BJ (cell line): ENCODE data around the gene LIPT1. TPM values are rescaled to one million over a fixed set of nuclear protein-coding genes. Genes with fewer than 3 reads are reported as not detected.
"Not testable (repeated sequence)": the region's sequence is repeated elsewhere in the genome, so short reads cannot be mapped to it uniquely, and the experiment has no call there.

Experiments
- CTCF ChIA-PET: fragments of 350-600 bp; formaldehyde crosslinking; extraction: SDS; loops from one replicate; lab custom pipeline; 2021; ENCODE audit warnings: antibody characterized with exemption, inconsistent platforms; lab: Yijun Ruan, JAX
- POLR2A ChIA-PET: fragments of 300-600 bp; sonication (Branson Sonifier 250); formaldehyde crosslinking; extraction: SDS; loops from one replicate; lab custom pipeline; 2021; ENCODE audit warnings: antibody characterized with exemption; lab: Charles Lee
- DNase-seq: peaks from one replicate; pipeline ENCODE4 v3.0.0-alpha.2; 2011; ENCODE audit warnings: low read depth
- H3K27me3 ChIP-seq: 2 replicates; pipeline ENCODE4 v1.6.0; 2011; ENCODE audit warnings: low read length; ENCODE audit not compliant: control insufficient read depth, insufficient read depth
- H3K36me3 ChIP-seq: 2 replicates; pipeline ENCODE4 v1.5.1; 2011; ENCODE audit warnings: low read length; ENCODE audit not compliant: control insufficient read depth, insufficient read depth
- H3K4me3 ChIP-seq: 2 replicates; pipeline ENCODE4 v1.5.1; 2011; ENCODE audit warnings: low read depth, mild to moderate bottlenecking, control low read depth, low read length
- CTCF ChIP-seq: IDR thresholded peaks from 2 replicates; pipeline ENCODE4 v1.5.1; 2011; ENCODE audit warnings: low read depth, mild to moderate bottlenecking, control low read depth, inconsistent platforms, low read length, moderate library complexity; ENCODE audit not compliant: insufficient read depth
- polyA plus RNA-seq: library from polyadenylated mRNA; depleted of rRNA; stranded (reverse); fragments of >200 nt; gene quantifications from 2 replicates; pipeline ENCODE4 v1.2.3, GENCODE V29; 2011

The LIPT1 gene
- polyA plus RNA-seq, 1 experiment = 2.4 TPM

DNA sequence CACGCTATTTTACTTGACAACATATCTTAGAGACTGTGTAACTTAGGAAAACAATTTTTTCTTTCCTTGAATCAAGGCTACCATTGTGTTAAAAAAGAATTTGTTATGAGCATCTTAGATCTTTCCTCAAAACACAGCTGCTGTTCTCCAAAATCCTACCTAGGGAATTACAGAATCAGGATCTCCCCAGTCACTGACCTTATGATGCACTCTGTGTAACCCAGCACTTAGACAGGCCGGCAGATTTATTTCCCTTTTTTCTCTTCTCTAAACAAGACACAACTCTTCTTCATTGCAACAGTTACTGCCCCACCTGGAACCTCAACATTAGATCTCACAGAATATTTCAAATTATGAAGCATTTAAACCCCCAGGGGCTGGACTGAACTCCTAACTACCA is 26.8 kb upstream of the LIPT1 start:
- Histone ChIP-seq H3K27me3 (no peaks in the 10 kb centered on the region), H3K36me3 (no peaks in the 10 kb centered on the region), H3K4me3 (no peak overlapping the region)
- POLR2A ChIA-PET = no interaction called here
- CTCF ChIA-PET = no interaction called here
- DNase-seq = no peak
- TF ChIP-seq CTCF = no peak

- POLR2A ChIA-PET, H3K36me3 ChIP-seq, H3K4me3 ChIP-seq, CTCF ChIA-PET, H3K27me3 ChIP-seq, DNase-seq: not testable (repeated sequence)
Measured at GRCh38 chr2:99135044-99135556, 19.7 kb upstream of the LIPT1 start.

DNA sequence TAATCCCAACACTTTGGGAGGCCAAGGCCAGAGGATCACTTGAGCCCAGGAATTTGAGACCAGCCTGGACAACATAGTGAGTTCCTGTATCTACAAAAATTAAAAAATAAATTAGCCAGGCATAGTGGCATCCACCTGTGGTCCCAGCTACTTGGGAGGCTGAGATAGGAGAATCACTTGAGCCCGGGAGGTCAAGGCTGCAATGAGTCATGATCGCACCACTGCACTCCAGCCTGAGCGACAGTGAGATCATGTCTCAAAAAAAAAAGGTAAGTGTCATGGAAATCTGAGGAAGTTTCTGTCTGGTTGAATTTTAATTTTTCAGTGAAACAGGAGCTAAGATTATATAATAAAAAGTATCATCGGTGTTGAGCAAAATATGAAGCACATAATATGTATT is 15.8 kb upstream of the LIPT1 start:
- no peak for DNase-seq
- Histone ChIP-seq H3K4me3 (no peak overlapping the region), H3K27me3 (no peaks in the 10 kb centered on the region), H3K36me3 (no peaks in the 10 kb centered on the region)
- TF ChIP-seq CTCF = no peak
- CTCF ChIA-PET = interaction anchor here (0.7 kb wide), 1 partner anchor 98 kb away, joined by 5 read pairs; no protein-coding TSS in a partner anchor
- POLR2A ChIA-PET = no interaction called here

DNA sequence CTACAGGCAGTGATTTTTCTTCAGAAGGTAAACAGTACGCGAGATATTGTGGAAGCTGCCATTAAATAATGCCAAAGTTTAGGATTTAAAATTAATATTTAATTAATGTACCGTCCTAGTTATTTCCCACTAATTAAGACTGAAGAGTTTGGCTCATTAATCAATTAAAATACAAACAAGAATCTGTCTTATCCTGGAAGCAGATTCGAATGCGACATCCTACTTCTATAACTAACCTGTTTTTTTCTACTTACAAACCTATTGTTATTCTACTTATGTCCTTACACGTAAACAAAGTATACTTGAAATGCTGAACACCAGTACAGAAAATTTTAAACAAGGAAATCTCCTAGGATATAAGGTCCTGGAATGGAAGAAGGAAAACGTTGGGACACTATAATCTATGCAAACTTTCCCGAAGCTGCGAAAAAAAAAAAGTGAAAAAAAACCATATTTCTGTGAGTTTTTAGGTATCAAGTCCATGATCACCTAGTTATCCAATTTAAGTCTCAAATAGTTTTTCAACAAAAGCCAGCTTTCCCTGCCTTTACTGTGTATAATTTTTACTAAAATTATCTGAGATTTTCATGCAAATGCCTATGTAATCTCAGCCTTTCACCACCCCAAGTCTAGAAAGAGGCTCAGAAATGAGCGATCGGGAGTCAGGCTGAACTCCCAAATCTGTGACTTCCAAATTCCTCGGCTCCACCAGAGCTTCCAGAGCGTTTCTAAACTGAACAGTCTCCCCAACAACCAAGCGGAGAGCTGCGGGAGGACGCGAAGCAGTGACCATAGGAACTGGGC is 14.5 kb upstream of the LIPT1 start:
- CTCF ChIA-PET = interaction anchor here (0.8 to 1.0 kb wide), 3 partner anchors 19 to 197 kb away, joined by 3 to 4 read pairs (median 3); partner anchors contain the start of gene EIF5B
- POLR2A ChIA-PET = no interaction called here
- H3K27me3 ChIP-seq = no peaks in the 10 kb centered on the region
- DNase-seq = no peak
- H3K36me3 ChIP-seq = no peaks in the 10 kb centered on the region
- no peak for TF ChIP-seq CTCF
- peak overlapping the region; percentile 81 for H3K4me3 ChIP-seq

DNA sequence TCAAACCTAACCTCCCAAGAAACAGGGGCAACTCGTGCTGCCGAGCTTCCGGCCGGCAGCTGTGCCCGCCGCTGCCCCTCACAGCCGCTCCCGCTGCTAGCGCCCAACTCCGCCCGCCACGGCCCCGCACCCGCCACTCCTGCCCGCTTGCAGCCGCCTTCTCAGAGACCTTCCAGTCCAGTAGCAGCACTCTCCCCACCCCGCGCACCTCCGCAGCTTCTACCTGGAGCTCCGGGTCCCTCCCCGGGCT is 14.0 kb upstream of the LIPT1 start:
- no peaks in the 10 kb centered on the region for H3K36me3 ChIP-seq
- no peak for DNase-seq
- H3K4me3 ChIP-seq = peak overlapping the region; percentile 81
- POLR2A ChIA-PET = no interaction called here
- TF ChIP-seq CTCF = no peak
- CTCF ChIA-PET = interaction anchor here (0.8 to 1.0 kb wide), 3 partner anchors 18 to 196 kb away, joined by 3 to 4 read pairs (median 3); partner anchors contain the start of gene EIF5B
- H3K27me3 ChIP-seq = no peaks in the 10 kb centered on the region
